GM18505 (cell line): ENCODE measurements around the gene SPTLC3.

ENCODE experiments used
- ATAC-seq: cut with Tn5 transposase; IDR thresholded peaks from one replicate; pipeline ENCODE4 v1.9.1; 2021; ENCODE audit not compliant: unreplicated experiment
- POLR2A ChIP-seq: IDR thresholded peaks from 4 replicates; pipeline ENCODE4 v1.6.1; 2011; ENCODE audit warnings: borderline replicate concordance; ENCODE audit not compliant: insufficient read depth, insufficient read length; ENCODE audit errors: extremely low read depth

The SPTLC3 gene

DNA sequence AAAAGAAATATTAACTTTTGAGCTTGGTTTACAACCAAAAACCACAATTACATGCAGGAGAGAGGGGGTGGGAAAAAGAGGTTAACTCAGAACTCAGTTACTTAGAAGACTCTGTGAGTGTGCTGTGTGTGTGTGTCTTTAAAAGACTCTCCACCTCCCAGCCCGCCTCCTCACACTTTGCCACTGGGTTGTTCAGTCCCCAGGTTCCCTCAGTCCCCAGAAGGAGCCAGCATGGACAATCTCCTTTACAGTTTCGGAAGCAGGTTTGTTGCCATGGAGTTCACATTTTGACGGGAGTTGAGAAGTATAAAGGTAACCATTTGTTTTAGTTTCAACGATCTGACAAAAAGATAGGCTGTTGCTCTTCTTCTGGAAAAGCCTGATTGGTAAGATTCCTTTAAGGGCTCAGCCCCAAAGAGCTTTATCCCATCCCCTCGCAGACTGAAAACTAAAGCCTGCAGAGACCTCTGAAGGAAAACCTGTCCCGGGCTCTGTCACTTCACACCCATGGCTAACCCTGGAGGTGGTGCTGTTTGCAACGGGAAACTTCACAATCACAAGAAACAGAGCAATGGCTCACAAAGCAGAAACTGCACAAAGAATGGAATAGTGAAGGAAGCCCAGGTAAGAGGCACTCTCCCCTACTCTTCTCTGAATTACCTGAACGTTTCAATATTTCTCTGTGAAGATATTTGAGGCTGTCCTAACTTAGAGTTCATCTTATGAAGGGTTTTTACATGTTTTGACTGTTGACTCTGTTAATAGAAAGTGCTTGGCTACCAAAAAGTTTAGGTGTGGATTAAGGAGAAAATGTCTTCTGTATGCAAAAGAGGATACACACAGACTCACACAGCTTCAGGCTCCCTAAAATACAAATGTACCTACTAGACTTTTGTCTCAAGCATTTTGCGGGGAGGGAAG lies at the start of gene SPTLC3:
TSS of gene SPTLC3 (plus strand) at position 212 of the 921 bp plus-strand sequence. CDS start at position 508, 296 bp downstream.
- ATAC-seq: peak; percentile 39
- no peak for TF ChIP-seq POLR2A

DNA sequence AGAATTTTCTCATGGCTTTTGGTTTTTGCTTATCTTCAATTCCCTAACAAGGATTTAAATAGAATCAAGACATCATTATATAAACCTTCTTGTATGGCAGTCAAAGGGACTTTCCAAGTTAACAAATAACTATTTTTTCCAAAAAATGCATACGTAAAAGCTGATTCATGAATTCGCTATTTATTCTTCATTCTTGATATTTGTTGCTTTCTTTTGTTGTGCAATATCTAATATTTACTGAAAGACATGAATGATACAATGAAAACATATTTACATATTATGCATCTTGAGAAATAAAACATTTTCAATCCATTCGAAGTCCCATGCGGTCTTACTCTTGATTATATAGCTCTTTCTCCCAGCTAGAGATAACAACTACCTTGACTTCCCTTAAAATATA lies 47.0 kb upstream of the SPTLC3 start:
- ATAC-seq: no peak
- no peak for TF ChIP-seq POLR2A

DNA sequence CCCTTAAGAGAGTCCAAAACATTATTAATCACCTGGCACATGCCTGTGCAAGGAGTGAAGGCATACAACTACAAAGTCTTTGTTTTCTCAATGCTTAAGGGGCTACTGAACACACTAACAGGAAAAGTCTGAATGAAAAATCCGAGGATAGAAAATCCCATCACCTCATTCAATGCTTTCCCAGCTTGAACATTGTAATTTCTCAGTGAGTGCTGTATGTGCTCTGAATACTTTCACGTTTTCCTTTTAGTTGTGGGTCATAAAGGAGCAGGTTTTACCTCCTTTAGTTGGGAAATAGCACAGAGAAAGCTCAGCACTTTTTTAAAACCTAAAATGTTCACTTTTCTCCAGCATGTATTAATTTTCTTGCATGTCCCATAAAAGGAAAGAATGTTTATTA lies 45.9 kb upstream of the SPTLC3 start:
- ATAC-seq: no peak
- no peak for TF ChIP-seq POLR2A

DNA sequence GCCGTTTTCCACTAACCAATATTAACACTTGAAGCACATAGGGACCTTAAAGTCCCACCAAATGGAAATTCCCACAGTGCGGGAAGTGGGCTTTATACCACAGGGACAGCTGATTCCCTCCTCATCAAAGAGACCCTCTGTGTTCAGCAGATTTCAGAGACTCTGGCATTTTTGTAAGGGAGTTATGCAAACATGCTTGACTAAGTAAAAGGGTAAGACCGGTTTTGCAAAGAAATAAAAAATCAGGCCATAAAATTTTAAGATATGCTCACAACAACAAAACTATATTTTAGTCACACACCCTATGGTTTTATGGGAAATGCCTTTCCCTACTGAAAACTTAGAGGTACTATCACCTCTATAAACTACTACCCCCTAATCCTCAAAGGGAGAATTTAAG lies 45.4 kb upstream of the SPTLC3 start:
- TF ChIP-seq POLR2A: no peak
- no peak for ATAC-seq

DNA sequence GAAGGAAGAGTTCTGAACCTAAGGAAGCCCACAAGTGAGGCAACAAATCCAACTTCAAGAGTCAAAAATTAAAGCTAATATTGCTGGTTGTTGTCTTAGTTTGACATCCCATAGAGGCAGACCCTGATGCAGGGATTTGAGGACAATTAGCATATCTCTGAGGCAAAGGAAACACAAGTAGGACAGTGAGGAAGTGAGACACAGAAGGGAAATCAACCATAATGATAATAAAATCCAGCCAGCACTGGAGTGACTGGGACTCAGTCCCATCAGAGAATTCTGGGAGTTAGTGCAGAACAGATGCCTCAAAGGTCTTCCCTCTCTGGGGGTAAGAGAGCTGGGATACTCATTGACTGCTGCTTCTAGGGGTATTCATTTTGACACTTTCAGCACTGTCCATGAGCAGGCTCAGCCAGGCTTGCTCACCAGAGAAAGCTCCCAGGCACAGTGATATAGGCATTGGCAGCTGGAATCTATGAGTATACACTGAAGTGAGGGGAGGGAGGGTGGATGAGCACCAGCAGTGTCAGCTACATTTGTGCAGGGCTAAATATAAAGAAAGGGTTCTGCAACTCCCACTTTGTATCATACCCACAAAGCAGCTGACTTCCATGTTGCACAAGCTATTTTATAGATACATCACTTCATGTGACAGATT lies 43.4 kb upstream of the SPTLC3 start:
- no peak for ATAC-seq
- TF ChIP-seq POLR2A: no peak

DNA sequence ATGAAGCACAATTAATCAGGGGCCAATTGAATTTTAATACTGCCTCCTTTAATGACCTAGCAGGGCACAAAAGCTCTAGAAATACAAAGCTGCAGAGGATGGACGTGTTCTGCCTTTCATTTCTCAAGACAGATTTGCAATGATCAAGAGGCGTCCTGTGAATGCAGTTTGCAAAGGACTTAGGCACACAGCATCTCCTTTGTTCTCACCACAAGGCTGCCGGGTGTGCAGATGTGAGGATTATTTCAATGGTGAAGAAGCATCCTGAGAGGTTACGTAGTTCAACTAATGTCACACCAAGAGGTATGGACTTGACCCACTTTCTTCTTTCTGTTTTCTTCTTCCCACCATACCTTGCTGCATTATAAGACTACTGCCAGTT lies 42.9 kb upstream of the SPTLC3 start:
- no peak for ATAC-seq
- TF ChIP-seq POLR2A: no peak

DNA sequence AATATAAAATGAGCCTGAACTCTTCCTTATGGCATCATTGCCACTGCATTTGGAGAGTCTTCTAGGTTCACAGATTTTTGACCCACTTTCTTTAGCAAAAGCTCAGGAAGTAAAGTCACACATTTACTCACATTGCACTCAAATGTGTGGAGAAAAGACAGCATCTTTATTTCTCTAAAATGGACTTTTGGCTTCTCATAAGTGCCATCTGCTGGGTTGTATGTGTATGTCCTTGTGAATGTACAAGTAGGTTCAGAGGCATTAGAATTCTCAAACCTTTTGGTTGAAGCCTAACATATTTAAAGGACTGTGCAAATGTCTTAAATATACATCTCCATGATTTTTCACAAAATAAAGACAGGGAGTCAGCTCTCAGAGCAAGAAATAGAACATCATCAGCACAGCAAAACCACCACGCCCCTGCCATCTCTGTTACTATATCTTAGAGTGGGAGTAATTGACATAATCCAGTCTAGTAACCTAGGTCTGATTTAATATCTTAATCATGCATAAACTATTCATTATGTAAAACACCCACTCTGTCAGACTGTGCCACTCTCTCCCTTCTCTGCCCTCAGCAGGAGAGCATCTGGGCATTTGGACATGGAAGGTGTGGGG lies 42.2 kb upstream of the SPTLC3 start:
- ATAC-seq: no peak
- no peak for TF ChIP-seq POLR2A

DNA sequence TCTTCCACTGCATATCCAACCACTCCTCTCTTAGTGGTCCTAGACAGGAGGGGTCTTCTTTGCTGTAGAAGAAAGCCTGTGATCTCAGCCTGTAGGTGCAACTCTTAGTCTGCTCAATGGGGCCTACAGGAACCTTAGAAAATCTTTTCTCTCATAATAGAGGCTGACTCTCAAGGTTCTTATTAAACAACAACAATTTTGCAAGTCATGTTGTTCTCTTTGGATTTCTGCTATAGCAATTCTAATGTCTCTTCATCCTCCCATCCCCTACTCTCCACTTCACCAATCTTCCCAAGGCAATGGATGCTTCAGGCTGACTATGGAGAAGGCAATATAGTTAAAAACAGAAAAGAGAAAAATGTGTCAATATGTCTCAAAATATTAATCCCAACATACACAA lies 40.8 kb upstream of the SPTLC3 start:
- no peak for TF ChIP-seq POLR2A
- ATAC-seq: no peak

DNA sequence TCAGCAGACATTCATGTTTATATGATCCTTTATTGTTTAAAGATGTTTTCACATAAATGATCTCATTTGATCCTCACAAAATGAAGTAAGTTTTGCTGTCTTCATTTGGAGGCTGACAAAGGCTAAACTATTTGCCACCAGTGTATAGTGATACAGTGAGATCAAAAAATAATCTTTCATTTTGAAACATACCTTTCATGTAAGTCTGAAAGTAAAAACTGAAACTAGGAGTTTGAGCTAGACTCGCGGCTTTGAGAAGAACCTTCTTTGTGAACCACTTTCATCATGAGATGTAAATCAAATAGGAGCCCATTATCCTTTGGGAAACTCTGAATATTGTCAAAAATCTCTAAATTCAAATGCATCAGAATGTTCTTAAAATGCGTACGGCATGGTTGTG lies 40.3 kb upstream of the SPTLC3 start:
- no peak for ATAC-seq
- TF ChIP-seq POLR2A: no peak

DNA sequence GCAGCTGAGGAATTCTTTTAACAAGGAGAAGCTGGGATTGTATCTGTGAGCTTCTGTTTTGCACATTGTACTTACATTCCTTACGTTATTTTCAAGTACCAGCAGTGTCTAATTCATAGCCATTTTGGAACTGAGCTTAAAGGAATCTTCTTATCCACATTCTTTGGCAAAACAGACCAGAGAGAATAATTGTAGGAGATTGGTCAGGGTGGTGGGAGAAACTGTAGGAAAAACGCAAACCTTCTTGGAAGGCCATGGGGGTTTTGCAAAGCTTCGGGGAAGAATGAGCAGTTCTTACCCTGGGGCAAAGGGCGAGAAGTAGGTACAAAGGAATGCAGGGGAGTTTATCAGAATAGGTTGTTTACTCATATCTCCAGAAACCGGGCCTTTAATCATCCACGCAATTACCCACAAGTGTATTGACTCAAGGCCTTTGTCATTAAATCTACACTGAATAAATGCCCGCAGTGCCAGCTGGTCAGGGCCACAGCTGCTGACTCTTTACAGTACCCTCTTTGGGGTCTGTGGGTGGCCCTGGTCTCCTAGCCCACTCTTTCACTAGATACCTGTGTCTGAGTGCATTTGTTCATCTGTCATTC lies 39.6 kb upstream of the SPTLC3 start:
- no peak for TF ChIP-seq POLR2A
- ATAC-seq: no peak

DNA sequence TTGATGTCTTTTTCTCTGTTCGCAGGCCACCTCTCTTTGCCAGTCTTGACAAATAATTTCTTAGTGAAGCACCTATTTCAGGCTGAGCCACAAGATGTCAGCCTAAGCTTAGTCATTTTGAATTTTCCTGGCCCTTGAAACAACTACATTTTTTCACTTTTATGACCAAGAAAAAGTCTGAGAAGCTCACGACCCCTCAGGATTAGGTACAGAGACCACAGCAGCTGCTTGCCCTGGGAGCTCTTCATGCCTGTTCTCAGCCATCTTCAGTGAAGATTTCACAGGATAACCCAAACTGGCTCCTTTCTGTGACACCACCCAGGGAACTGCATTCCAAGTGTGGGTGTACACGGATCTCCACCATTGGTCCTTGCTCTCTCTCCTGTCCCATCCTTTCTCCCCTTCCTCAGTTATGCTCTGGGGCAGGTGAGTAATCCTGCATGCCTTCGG lies 38.4 kb upstream of the SPTLC3 start:
- no peak for ATAC-seq
- no peak for TF ChIP-seq POLR2A

DNA sequence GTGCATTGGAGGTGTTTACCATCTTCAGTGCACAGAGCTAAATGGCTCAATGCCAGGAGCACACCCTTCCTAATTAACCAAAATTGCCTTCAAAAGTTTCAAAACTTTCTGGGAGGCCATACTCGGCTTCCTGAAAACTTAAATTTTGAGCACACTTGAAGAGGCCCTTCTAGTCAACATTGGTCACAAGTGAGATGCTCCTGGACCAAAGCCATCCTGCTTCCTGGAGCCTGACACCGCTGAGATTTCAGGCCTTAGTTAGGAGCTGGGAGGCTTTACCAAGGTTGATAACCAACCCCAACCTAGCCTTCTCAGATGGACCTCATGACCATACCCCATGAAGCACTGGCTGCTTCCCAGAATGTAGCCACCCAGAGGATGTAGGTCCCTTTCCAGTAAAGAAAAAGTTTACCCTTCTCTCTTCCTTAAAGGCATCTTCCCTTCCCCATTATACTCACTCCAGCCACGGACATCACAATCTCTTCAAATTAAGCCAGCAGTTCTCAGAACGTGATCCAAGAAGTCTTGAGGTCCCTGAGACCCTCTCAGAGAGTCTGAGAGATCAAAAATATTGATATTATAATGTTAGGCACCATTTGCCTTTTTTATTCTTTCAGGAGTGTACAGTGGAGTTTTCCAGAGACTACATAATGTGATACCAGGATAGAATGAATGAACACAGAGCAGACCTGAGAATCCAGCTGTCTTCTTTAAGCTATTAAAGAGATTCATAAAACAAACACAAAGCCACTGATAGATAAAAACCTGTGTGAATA lies 32.8 kb upstream of the SPTLC3 start:
- ATAC-seq: no peak
- TF ChIP-seq POLR2A: no peak
